ENCODE data around the gene LMF1.

LMF1 gene

DNA sequence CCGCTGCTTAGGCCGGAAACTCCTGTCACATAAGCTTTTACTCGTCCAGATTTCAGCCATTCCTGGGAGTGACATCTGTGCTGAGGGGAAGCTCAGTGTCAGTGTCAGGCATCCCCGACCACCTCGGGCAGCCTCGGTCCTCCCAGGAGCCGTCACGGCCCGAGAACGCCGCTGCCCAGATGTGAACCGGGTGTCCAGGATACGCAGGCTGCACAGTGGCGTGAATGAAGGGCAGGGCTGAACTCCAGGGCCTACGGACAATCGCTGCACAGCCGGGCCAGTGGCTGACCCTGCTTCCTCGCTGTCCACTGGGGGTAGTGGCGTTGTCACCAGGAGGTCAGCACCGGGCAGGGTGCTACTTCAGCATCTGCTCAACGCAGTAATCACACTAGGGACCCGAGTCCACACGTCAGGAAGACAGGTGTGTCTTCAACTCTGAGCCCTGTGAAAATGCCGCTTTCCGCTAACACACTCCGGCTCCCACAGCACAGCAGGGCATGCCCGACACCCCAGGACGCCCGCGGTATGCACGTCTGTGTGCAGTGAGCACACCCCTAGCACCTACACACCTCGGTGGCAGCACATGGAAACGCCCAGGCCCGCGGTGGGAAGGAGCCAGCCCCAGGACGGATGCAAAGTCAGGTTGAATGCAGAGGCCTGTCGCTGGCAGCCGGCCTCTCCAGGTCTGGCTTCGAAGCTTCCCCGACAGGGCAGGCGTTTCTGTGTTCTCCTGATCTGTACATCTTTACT lies 3.1 kb downstream of the LMF1 start:
- no peak for DNase-seq (ENCODE audit: low read depth in 2 of 2)
- TF ChIP-seq, protein P1, sequence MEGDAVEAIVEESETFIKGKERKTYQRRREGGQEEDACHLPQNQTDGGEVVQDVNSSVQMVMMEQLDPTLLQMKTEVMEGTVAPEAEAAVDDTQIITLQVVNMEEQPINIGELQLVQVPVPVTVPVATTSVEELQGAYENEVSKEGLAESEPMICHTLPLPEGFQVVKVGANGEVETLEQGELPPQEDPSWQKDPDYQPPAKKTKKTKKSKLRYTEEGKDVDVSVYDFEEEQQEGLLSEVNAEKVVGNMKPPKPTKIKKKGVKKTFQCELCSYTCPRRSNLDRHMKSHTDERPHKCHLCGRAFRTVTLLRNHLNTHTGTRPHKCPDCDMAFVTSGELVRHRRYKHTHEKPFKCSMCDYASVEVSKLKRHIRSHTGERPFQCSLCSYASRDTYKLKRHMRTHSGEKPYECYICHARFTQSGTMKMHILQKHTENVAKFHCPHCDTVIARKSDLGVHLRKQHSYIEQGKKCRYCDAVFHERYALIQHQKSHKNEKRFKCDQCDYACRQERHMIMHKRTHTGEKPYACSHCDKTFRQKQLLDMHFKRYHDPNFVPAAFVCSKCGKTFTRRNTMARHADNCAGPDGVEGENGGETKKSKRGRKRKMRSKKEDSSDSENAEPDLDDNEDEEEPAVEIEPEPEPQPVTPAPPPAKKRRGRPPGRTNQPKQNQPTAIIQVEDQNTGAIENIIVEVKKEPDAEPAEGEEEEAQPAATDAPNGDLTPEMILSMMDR (IDR thresholded peaks at IDR 0.05; ENCODE audit: low read depth, low read length) = no peak
- H3K4me3 ChIP-seq (replicated peaks in 1 of 2; ENCODE audit: low read depth in 2 of 2, low read length in 2 of 2) = no peak overlapping the region

DNA sequence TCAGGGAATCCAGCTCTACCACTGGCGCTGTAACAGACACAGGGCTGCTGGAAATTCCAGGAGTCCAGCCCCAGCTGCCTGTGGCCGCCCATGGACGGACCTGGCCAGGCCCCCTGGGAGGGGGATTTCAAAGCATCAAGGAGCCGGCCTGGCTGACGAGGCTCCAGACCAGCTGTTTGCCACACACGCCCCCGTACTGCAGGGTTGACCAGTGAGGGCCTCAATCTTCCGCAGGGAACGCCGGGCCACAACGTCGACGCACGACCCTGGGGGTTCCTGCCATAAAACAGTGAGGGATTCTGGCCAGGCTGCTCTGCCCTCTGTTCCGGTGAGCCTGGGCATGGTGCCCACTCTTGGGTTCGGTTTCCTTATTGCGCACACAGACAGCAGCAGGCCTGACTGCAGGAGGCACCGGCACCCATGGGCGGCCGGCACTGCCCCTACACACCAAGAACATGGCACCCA lies 3.7 kb downstream of the LMF1 start:
- TF ChIP-seq, protein P1 (IDR thresholded peaks at IDR 0.05; ENCODE audit: low read depth, low read length) = no peak
- no peak overlapping the region for H3K4me3 ChIP-seq (replicated peaks in 1 of 2; ENCODE audit: low read depth in 2 of 2, low read length in 2 of 2)
- DNase-seq (ENCODE audit: low read depth in 2 of 2) = no peak

DNA sequence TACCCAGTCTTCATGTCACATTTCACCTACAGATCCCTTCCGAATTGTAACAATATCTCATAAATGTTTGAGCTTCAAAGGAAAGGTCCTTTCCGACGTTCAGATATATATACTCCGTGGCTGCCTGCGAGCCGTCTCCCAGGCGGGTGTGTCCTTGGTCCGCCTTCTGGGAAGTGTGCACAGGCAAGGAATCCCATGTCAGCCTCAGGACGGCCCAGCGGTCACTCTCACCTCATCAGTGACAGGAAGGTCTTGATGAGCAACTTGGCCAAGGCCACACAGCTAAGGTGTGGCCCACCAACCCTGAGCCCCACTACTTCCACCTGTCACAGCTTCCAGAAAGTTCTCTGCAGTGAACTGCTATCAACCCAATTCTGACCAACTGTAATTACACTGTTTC lies 4.3 kb downstream of the LMF1 start:
- TF ChIP-seq, protein P1 (IDR thresholded peaks at IDR 0.05; ENCODE audit: low read depth, low read length) = no peak
- no peak for DNase-seq (ENCODE audit: low read depth in 2 of 2)
- H3K4me3 ChIP-seq (replicated peaks in 1 of 2; ENCODE audit: low read depth in 2 of 2, low read length in 2 of 2) = no peak overlapping the region

DNA sequence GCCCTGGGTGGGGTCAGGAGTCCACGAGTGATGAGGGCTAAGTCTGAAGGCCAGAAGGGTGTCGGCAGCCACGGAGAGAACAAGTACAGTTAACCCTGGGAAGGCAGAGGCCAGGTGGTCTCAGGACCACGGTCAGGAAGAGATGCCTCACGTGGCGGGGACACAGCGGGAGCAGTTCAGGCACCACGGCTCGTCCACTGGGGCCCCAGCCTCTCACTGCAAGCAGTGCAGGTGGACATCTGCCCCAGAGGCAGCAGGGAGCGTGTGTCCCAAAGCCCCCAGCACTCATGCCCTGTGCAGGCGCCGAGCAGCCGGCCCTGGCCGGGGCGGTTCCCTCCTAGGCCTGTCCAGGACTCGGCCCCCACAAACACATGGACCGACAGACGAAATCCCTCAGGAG lies 4.7 kb downstream of the LMF1 start:
- no peak for DNase-seq (ENCODE audit: low read depth in 2 of 2)
- TF ChIP-seq, protein P1 (IDR thresholded peaks at IDR 0.05; ENCODE audit: low read depth, low read length) = no peak
- H3K4me3 ChIP-seq (replicated peaks in 1 of 2; ENCODE audit: low read depth in 2 of 2, low read length in 2 of 2) = no peak overlapping the region

DNA sequence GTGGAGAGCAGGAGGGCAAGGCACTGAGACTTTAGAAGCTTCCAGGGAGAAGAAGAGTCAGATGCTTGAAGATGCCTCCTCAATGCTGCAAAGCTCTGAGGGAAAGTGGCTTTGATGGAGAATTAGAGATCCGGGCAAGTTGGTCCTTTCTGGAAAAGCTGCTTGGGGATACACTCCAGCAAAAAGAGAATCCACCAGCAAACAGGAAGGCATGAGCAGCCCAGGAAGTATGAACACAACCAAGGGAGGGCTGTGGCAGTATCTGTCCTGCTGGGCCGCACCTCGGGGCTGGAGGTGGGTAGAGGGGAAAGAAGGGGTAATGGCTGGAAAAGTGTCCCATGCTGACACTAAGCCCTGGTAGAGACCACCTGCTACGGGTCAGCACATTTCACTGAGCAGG lies 5.3 kb downstream of the LMF1 start:
- H3K4me3 ChIP-seq (replicated peaks in 1 of 2; ENCODE audit: low read depth in 2 of 2, low read length in 2 of 2) = no peak overlapping the region
- TF ChIP-seq, protein P1 (IDR thresholded peaks at IDR 0.05; ENCODE audit: low read depth, low read length) = no peak
- no peak for DNase-seq (ENCODE audit: low read depth in 2 of 2)

DNA sequence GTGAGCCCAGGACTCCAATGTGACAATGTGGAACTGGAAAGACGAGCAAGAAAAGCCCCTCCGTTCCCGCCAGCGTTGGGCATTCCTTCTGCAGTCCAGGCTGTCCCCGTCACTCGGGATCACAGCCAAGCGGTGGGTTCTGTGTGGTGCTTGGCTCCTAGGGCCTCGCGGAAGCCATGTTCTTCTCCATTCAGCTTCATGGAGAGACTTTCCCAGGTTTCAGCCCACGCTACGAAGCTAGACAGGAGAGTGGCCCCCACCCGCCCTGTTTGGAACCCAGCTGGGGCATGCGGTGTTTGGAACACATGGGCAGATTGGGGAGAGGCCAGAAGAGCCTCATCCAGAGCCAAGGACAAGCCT lies 5.8 kb downstream of the LMF1 start:
- no peak overlapping the region for H3K4me3 ChIP-seq (replicated peaks in 1 of 2; ENCODE audit: low read depth in 2 of 2, low read length in 2 of 2)
- no peak for DNase-seq (ENCODE audit: low read depth in 2 of 2)
- TF ChIP-seq, protein P1 (IDR thresholded peaks at IDR 0.05; ENCODE audit: low read depth, low read length) = no peak
